ENCODE measurements around the gene ITSN1.
"Not testable (repeated sequence)": the region's sequence is repeated elsewhere in the genome, so short reads cannot be mapped to it uniquely, and the experiment has no call there.

Gene ITSN1

DNA sequence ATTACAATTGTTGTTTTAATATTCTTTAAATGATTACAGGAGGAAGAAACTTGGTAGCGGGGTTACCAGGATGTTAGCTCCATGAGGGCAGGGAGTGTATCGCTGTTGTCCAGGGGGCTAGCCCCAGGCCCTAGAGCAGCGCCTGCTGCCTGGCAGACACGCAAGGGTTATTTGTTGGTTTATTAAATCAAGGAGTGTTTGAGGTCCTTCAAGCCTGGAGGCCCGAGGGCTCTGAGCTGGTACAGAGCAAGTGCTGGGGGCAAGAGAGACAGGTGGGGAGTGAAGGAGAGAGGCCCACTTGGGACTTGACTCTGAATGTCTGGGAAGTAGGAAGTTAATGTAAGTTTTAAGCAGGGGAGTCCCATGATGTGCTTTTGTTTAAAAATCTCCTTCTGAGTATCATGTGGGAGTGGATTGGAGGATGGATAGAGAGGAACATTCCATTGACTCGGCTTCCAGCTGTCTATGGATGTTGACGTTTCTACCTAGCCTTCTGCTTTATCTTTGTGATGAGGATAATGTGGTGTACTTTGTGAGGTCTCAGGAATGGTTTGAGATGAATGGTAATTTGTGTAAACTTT lies 8.7 kb downstream of the ITSN1 start:
- DNase-seq (ENCODE audit: low read depth in 3 of 3), result no peak

DNA sequence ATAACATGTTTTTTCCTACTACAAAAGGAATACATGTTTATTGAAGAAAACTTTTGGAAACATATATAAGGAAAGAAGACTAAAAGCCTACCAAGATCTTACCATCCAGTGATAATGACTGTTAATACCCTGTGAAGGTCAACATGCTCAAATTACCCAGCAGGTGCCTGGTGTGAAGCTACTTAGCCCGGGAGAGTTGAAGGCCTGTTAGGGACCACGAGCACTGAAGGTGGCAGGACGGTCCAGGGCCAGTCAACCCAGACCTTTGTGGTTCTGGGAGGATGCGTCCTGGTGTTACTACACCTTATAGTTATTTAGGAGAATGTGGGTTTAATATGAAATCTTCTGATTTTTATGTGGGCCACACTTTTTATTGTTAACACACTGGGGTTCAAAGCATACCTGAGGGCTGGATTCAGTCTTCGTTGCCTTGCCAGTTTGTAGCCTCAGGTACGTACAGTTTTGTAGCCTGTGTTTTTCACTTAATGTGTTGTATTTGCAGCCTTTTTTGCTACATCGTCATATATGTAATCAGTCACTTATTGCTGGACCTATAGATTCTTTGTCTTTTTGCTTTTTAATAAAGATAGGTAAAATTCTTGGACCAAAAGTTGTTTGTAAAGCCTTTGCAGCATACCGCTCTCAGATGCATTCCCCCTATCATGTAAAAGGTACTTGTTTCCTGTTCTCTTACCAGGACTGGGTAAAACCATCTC lies 9.8 kb downstream of the ITSN1 start:
- DNase-seq (ENCODE audit: low read depth in 3 of 3), result no peak

DNA sequence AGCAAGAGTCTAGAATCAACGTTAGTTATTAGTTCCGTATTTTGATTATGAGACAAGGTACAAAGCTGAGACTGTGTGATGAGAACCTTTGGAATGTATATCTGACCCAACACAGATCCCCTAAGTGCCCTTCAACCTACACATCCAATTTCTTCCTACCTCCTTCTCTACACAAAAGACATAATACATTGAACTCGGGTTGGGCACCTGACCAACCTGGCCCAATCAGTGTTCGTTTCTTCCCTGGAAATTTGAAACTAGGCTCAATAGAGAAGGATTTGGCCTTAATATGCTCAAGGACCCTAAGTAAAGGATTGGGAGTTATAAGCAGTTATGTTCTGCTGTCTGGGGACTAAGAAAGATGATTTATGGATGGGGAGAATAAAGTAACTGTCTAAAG lies 12.1 kb downstream of the ITSN1 start:
- DNase-seq (ENCODE audit: low read depth in 3 of 3), result no peak

DNA sequence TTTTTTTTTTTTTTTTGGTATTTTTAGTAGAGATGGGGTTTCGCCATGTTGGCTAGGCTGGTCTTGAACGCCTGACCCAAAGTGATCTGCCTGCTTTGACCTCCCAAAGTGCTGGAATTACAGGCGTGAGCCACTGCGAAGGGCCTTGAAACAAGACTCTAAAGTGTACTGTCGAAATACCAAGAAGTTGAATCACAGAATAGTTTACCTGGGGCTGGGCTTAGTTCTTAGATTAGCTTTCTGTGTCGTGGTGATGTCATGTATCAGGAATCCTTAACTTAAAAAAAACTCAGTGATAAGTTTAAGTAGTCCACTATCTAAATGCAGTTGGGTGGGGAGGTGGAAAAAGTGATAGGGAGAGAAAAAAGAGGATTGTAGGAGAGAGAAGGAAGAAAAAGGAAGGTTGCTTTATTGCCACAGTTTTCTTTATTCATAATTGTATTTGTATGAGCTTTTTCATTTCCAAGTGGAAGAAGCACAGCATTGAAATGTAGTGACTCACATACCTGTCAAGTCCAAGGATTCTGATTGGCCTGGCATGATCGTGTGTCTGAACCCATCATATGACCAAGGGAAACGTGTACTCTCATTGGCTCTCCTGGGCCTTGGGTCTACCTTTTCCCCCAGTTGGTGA lies 13.4 kb downstream of the ITSN1 start:
- no peak for DNase-seq (ENCODE audit: low read depth in 3 of 3)

DNA sequence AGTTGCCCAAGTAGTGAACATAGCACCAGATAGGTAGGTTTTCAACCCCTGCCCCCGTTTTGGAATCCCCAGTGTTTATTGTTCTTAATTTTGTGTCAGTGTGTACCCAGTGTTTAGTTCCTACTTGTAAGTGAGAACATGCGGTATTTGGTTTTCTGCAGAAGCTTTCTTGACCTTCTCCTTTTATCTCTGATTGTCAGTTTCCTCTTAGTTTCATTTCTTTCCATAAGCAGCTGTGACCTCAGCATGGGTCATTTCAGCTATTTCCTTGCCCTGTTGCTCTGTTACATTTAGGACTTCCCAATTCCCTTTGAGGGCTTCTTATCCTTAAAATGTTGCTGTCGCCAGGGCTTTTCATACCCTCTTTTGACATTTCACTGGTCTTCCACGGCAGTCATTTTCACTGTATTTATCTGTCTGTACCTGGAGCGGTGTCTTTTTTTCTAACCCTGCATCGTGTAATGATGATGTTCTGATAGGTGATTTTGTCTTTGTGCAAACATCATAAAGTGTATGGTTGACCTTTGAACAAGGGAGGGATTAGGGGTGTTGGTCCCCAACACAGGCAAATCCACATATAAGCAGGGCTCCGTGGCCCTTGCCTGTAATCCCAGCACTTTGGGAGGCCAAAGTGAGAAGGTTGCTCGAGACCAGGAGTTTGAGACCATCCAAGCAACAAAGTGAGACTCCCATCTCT lies 15.0 kb downstream of the ITSN1 start:
- DNase-seq (ENCODE audit: low read depth in 3 of 3), result no peak

DNA sequence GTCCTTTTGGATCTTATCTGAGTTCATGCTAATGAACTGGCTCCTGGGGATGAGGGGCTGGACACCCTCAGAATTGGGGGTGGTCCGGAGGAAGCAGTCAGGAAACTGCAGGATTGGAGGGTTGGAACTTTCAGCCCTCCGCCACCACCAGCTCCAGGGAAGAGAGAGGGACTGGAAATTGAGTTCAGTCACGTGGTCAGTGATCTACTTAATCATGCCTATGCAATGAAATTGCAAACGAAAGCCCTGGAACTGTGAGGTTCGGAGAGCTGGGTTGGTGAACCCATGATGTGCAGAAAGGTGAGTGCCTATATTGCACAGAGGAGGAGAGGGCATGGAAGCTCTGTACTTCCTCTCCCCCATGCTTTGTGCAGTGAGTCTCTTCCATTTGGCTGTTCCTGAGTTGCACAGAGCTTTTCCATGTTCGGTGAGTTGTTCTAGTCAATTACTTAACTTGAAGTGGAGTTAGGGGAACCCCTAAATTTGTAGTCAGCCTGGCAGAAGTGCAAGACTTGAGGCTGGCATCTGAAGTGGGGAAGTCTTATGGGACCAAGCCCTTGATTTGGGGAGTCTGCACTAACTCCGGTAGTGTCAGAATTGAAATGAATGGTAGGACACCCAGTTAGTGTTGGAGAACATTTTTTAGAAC lies 16.7 kb downstream of the ITSN1 start:
- no peak for DNase-seq (ENCODE audit: low read depth in 3 of 3)

DNA sequence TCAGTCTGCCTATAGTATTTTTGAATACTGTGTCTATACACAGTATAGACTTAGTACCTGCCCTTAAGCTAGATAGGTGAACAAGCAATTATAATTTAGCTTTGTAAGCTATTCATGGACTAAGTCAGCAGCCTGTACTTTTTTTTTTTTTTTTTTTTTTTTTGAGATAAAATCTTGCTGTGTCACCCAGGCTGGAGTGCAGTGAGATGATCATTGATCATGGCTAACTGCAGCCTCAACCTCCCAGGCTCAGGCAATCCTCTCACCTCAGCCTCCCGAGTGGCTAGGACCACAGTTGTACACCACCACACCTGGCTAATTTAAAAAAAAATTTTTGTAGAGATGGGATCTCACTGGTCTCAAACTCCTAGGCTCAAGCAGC lies 17.3 kb downstream of the ITSN1 start:
- DNase-seq (ENCODE audit: low read depth in 3 of 3), result no peak

DNA sequence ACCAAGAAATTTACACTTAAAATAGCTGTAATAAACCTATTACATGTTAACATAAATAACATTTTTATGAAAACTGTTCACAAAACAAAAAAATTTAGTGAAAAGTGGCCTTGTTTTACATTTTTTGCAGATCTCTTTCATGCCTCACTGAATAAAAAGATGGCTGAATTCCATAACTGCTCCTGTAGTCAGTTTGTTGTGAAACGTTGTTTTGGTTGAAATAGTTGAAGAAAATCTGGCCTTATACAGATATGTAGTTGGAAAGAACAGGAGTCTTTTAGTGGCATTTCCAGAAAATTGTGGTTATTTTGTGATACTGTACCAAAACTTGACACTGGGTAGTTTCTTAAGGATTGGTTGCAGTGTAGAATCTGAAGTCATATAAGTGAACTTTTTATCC lies 18.1 kb downstream of the ITSN1 start:
- DNase-seq (ENCODE audit: low read depth in 3 of 3), result no peak

DNA sequence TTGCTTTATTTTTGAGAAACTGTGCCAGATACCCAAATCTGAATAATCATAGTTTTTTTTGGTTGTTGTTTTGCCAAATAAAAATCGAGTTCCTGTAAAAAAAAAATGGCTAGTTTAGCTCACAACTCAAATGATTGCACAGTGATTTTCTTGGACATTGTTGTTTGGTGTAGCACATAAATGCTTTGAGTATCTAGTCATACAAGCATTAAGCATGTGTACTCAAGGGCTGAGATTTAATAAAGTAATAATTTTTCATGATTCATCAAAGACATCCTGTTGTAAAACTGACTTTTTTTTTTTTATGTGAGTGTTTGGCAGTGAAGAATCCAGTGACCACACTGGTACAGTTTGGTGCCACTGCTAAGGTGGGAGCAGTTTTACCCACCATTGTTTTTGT lies 18.8 kb downstream of the ITSN1 start:
- DNase-seq (ENCODE audit: low read depth in 3 of 3), result no peak

DNA sequence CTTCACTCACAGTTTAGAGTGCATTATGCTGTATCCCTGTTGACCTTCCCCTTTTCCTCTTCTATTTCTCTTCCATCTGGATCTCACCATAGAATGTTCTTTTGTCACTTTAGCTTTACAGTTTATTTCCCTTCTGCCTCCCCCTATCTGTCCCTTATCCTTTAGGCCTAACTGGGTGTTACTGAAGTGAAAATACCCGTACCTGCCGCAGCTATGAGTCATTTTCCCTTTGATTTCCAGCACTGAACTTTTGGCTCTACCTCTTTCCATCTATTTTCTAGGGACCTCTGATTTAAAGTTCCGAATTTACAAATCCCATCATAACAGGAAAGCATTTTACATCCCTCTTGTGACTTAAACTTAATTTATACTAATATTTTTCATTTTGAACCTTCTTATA lies 19.7 kb downstream of the ITSN1 start:
- no peak for DNase-seq (ENCODE audit: low read depth in 3 of 3)

DNA sequence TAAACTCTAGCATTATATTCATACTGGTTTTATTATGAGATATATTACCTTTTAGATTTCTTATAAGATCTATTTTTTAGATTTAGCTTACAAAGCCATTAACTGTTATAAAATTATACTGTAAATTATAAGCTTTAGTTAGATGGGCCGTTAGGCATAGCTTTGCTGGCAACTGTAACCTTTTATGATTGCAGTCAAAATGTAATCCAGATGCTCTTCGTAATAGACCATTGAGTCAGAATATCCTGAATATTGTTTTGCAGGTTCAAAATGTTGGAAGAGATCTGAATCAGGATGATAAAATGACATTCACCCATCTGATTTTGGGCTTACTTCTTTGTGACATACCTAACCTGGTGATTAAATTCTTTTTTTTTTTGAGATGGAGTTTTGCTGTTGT lies 20.9 kb downstream of the ITSN1 start:
- no peak for DNase-seq (ENCODE audit: low read depth in 3 of 3)

DNA sequence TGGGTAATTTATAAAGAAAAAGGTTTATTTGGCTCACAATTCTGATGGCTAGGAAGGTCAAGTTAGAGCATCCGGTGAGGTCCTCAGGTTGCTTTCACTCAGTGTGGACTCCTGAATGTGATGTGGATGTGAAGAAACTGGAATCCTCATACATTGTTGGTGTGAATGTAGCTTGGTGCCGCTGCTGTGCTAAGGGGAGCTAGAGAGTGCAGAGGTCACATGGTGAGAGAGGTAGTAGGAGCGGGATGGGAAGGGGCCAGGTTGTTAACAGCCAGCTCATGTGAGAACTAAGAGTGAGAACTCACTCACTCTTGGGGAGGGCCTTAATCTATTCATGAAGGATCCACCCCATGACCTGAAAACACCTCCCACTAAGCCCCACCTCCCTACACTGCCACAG lies 21.8 kb downstream of the ITSN1 start:
- no peak for DNase-seq (ENCODE audit: low read depth in 3 of 3)

DNA sequence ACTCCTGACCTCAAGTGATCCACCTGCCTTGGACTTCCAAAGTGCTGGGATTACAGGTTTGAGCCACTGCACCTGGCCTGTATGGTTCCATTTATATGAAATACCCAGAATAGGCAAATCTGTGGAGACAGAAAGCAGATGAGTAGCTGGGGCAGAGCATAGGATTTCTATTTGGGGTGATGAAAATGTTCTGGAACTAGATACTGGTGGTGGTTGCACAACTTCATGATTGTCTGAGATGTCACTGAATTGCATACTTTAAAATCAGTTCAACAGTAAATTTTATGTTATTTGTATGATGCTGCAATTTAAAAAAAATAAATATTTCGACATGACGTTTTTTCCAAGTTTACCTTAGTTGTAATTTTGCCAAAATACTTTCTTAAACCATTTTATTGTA lies 23.9 kb downstream of the ITSN1 start:
- DNase-seq (ENCODE audit: low read depth in 3 of 3), result no peak

DNA sequence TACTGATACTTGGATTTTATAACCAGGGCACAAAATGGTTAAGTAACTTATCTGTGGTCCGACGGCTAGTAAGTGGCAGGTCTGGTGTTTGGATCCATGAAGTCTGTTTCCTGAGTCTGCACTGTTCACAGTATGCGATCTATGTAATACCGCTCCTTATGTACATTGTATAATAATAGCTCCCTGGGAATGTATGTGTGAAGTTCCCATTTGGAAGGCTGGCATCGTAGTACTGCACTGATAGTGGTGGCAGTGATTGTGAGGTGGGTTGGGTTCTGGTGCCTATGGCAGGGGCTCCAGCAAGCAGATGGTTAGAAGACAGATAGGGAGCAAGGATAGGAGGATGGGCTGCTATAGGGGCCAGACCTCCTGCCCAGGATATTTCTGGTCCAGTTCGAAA lies 25.3 kb downstream of the ITSN1 start:
- DNase-seq (ENCODE audit: low read depth in 3 of 3), result no peak

DNA sequence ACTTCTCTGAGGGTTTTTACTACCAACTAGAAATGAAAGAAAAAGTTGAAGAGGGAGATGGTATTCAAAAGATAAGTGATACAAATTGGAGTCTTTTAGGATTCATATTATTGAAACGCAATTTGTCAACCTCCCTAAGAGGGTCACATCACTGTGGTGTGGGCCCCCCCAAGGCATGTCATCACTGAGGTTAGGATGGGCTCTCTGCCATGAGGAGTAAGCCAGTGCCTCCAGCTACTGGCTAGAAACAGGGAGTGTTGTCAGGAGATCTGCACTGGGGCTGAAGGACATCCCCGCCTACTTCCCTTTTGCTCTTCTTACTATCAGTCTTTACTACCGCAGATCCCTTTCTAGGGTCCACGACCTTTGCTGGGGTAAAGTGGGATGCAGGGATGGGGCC lies 25.9 kb downstream of the ITSN1 start:
- DNase-seq (ENCODE audit: low read depth in 3 of 3), result no peak

DNA sequence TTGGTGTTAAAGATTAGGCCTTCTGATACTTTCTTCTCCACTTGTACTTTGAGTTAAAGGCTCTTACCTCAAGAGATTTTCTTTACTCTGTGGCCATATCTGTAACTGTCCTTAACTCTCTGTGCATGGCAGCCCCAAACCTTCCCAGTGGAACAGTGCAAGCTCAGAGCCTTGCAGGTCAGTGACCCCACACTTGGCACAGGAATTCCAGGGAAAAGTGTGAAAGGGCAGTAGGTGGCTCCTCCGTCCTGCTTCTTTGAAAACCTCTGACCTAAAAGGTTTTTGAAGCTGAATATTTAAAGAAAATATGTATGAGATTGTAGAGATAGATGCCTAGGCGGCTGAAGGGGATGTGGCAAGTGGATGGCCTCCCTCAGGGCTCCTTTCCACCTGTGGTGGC lies 26.3 kb downstream of the ITSN1 start:
- no peak for DNase-seq (ENCODE audit: low read depth in 3 of 3)

DNA sequence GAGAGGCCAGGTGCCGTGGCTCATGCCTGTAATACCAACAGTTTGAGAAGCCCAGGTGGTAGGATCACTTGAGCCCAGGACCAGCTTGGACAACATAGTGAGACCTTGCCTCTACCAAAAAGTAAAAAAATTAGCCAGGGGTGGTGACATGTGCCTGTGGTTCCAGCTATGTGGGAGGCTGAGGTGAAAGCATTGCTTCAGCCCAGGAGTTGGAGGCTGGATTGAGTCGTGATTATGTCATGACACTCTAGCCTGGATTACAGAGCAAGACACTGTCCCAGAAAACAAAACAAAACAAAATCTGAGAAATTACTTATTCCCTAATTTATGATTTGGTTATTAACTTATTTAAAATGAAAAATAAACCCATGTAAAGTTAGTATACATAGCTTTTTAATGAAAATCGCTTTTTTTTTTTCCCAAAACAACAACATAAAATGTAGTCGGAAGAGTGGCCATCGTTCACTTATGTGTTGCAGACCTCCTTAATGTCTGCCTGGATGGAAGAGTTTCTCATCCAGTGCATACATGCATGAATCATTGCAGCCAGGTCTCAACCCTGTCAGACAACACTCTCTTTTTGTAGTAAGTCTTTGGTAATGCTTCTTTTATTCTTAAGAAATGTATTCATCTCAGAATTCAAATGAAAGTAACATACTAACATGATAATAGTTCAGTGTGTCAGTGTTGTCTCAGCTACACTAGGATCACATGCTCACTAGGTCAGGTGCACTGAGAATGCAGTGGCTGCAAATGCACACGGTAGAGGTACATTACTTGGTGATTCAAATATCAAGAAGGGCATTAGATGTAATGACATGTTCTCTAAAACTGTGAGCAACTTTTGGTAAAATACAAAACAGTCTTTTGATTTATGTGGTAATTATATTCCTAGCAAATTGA lies 28.0 kb downstream of the ITSN1 start:
- no peak for DNase-seq (ENCODE audit: low read depth in 3 of 3)

DNA sequence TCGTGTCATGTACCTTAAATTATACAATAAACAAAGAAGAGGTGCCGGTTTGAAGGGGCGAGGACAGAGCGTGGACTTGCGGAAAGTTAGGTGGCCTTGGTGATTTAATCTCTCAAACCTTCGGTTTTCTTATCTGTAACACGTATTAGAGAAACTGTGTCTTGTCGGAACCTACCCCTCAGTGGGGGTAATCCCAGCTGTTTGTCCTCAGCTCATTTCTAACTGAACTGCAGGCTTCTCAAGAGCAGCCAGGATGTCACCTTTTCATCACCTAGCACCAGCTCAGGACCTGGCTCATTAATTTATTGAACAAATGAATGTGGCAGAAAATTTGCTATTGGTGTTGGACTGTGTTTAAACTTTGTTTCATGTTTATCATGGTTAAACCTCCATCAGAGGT lies 31.2 kb downstream of the ITSN1 start:
- no peak for DNase-seq (ENCODE audit: low read depth in 3 of 3)

DNA sequence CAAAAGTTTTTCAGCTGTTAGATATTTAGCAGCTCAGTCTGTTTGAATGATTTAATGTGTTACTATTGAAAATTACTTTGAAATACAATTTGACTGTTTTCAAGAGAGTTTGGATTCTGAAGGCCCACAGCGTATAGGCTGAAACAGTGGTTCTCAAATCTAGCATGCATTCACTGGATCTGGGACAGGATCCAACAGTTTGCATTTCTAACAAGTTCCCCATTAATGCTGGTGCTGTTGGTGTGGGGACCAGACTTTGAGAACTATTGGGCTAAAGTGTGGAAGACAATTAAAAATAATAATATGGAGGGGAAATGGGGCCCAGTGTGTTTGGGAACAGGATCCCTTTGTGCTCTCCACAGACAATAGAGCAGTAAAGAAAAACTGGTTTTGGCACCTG lies 31.9 kb downstream of the ITSN1 start:
- no peak for DNase-seq (ENCODE audit: low read depth in 3 of 3)

DNA sequence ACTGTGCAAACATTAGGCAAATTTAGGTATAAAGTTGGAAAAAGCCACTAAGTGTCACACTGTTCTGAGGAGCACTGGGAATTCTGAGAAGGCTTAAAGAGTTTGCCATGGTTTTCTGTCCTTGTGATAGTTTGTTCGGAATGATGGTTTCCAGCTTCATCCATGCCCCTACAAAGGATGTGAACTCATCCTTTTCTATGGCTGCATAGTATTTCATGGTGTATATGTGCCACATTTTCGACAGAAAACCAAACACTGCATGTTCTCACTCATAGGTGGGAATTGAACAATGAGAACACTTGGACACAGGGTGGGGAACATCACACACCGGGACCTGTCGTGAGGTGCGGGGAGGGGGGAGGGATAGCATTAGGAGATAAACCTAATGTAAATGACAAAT lies 34.4 kb downstream of the ITSN1 start:
- not testable (repeated sequence) for DNase-seq (ENCODE audit: low read depth in 3 of 3)

DNA sequence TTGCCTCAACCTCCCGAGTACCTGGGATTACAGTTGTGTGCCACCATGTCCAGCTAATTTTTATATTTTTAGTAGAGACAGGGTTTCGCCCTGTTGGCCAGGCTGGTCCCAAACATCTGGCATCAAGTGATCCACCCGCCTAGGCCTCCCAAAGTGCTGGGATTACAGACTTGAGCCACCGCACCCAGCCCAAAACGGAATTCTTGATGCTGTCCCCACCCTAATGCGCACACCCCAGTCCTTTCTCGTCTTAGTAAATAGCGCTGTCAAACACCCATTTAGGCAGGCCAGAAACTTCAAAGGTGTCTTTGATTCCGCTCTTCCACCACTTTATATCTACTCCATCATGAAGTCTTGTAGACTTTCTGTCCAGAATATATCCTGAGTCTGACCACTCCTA lies 35.1 kb downstream of the ITSN1 start:
- no peak for DNase-seq (ENCODE audit: low read depth in 3 of 3)
